ENCODE results near the gene TYW1. TPM values are rescaled to one million over a fixed set of nuclear protein-coding genes. Genes with fewer than 3 reads are reported as not detected.
"Not testable (repeated sequence)": the region's sequence is repeated elsewhere in the genome, so short reads cannot be mapped to it uniquely, and the experiment has no call there.

Gene TYW1
- total RNA-seq, 1 donor = 14.8 TPM

GRCh38 chr7:67033251-67033650 lies 36.6 kb downstream of the TYW1 start:
- Histone ChIP-seq H3K36me3 (ENCODE audit: insufficient read depth, low read length) (peaks cover 2% of the 10 kb centered on the region), H3K27ac (ENCODE audit: low read depth, low read length) (no peak overlapping the region), H4K20me1 (ENCODE audit: insufficient read depth, low read length) (no peaks in the 10 kb centered on the region), H3K4me3 (ENCODE audit: insufficient read depth, low read length) (no peak overlapping the region), H3K79me2 (ENCODE audit: insufficient read depth, low read length) (no peaks in the 10 kb centered on the region), H3K9me3 (ENCODE audit: low read depth, low read length) (no peaks in the 10 kb centered on the region), H3K4me2 (ENCODE audit: insufficient read depth, low read length) (no peak overlapping the region), H3K27me3 (ENCODE audit: insufficient read depth, low read length) (no peaks in the 10 kb centered on the region), H3K4me1 (ENCODE audit: insufficient read depth, low read length) (no peaks in the 10 kb centered on the region), H2AFZ (ENCODE audit: low read length) (no peak overlapping the region)
- TF ChIP-seq, protein P1, sequence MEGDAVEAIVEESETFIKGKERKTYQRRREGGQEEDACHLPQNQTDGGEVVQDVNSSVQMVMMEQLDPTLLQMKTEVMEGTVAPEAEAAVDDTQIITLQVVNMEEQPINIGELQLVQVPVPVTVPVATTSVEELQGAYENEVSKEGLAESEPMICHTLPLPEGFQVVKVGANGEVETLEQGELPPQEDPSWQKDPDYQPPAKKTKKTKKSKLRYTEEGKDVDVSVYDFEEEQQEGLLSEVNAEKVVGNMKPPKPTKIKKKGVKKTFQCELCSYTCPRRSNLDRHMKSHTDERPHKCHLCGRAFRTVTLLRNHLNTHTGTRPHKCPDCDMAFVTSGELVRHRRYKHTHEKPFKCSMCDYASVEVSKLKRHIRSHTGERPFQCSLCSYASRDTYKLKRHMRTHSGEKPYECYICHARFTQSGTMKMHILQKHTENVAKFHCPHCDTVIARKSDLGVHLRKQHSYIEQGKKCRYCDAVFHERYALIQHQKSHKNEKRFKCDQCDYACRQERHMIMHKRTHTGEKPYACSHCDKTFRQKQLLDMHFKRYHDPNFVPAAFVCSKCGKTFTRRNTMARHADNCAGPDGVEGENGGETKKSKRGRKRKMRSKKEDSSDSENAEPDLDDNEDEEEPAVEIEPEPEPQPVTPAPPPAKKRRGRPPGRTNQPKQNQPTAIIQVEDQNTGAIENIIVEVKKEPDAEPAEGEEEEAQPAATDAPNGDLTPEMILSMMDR (IDR thresholded peaks at IDR 0.05; ENCODE audit: extremely low read depth, low read depth, low read length) = no peak
- DNase-seq (ENCODE audit: insufficient read length, low spot score, missing footprints) = no peak

DNA sequence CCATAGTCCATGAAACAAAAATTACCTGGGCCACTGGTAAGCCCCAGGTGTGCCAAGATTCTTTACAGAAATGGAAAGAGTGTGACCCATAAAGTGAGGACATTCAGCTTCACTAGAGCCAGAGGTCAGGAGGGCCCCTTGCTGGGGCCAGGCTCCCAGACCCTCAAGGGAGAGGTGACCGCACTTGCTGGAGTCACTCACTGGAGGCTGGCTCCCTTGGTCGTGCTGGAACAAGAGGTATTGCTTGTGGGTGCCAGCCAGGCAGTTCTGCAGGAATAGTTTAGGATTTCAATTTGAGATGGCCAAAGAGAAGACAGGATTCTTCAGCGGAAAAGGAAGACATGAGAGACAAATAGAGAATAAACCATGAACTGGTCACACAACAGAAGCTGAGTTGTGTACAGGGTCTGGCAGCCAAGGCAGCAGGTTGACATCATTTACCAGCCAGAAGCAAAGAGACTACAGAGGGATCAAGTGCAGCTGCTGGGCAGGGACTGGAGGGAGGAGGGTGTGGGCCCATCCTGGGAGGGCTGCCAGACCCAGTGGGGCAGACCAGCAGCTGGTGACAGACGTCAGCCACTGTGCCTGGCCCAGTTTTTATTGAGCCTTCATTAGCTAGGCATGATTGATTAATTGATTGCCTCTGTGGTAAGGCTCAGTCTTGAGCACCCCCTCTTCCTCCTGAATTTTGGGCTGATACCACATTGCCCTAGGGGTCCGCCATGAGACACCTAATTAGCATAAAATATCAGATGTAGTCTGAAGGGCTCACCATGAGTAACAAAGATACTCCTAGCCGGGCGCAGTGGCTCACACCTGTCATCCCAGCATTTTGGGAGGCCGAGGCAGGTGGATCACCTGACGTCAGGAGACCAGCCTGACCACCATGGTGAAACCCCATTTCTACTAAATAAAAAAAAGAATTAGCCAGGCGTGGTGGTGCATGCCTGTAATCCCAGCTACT lies 40.1 kb downstream of the TYW1 start:
- not testable (repeated sequence) for H3K4me2 ChIP-seq (ENCODE audit: insufficient read depth, low read length); H3K4me1 ChIP-seq (ENCODE audit: insufficient read depth, low read length); H3K27me3 ChIP-seq (ENCODE audit: insufficient read depth, low read length); H3K36me3 ChIP-seq (ENCODE audit: insufficient read depth, low read length); DNase-seq (ENCODE audit: insufficient read length, low spot score, missing footprints); H4K20me1 ChIP-seq (ENCODE audit: insufficient read depth, low read length); H3K4me3 ChIP-seq (ENCODE audit: insufficient read depth, low read length); H3K9me3 ChIP-seq (ENCODE audit: low read depth, low read length); H3K27ac ChIP-seq (ENCODE audit: low read depth, low read length); H3K79me2 ChIP-seq (ENCODE audit: insufficient read depth, low read length); H2AFZ ChIP-seq (ENCODE audit: low read length)

DNA sequence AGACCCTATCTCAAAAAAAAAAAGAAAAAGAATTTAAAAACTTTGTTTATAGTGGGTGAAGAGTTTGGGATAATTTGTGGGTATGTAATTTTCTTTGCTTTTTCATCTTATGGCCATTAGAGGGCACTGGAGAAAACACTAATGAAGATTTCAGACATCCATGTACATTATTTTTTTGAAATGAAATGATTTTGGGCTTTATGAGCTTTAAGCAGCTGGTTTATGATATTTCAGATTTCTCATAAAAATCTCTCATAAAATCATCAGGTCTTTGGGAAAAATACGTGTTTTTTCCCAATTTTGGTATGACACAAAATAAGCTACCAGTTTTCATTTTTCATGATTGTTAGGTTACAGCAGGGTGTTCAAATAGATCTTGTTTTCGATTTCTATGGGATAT lies 44.2 kb downstream of the TYW1 start:
- not testable (repeated sequence) for DNase-seq (ENCODE audit: insufficient read length, low spot score, missing footprints); H3K79me2 ChIP-seq (ENCODE audit: insufficient read depth, low read length); H3K9me3 ChIP-seq (ENCODE audit: low read depth, low read length); H2AFZ ChIP-seq (ENCODE audit: low read length); H3K36me3 ChIP-seq (ENCODE audit: insufficient read depth, low read length); H3K27me3 ChIP-seq (ENCODE audit: insufficient read depth, low read length); H3K4me3 ChIP-seq (ENCODE audit: insufficient read depth, low read length); H4K20me1 ChIP-seq (ENCODE audit: insufficient read depth, low read length)
- TF ChIP-seq, protein P1 (IDR thresholded peaks at IDR 0.05; ENCODE audit: extremely low read depth, low read depth, low read length) = peak; percentile 41
- Histone ChIP-seq H3K4me1 (ENCODE audit: insufficient read depth, low read length) (peaks cover 22% of the 10 kb centered on the region), H3K4me2 (ENCODE audit: insufficient read depth, low read length) (peak overlapping the region; percentile 39), H3K27ac (ENCODE audit: low read depth, low read length) (peak overlapping the region; percentile 71)

GRCh38 chr7:67042781-67043558 lies 46.3 kb downstream of the TYW1 start:
- Histone ChIP-seq H3K4me2 (ENCODE audit: insufficient read depth, low read length) (peak overlapping the region; percentile 4), H3K4me1 (ENCODE audit: insufficient read depth, low read length) (peaks cover 22% of the 10 kb centered on the region), H3K27ac (ENCODE audit: low read depth, low read length) (peak overlapping the region; percentile 82)
- DNase-seq (ENCODE audit: insufficient read length, low spot score, missing footprints); H3K9me3 ChIP-seq (ENCODE audit: low read depth, low read length); H4K20me1 ChIP-seq (ENCODE audit: insufficient read depth, low read length); H3K4me3 ChIP-seq (ENCODE audit: insufficient read depth, low read length); H3K36me3 ChIP-seq (ENCODE audit: insufficient read depth, low read length); H3K79me2 ChIP-seq (ENCODE audit: insufficient read depth, low read length); H2AFZ ChIP-seq (ENCODE audit: low read length); H3K27me3 ChIP-seq (ENCODE audit: insufficient read depth, low read length): not testable (repeated sequence)

DNA sequence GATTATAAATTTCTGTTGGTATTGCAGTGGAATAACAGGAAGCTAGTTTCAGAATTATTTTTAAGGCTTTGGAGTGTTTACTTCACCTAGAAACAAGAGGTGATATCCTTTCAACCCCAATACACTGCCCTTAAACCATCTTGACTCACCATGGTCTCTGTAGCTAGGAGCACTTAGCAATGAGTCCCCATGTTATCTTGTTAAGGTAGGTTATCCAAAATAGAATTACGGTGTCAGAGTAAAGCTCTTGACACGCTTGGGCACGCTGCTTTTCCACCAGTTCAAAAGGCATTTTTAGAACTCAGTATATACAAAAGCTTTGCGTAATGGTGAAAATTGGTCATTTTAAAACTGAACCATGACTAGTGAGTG lies 46.9 kb downstream of the TYW1 start:
- not testable (repeated sequence) for H3K9me3 ChIP-seq (ENCODE audit: low read depth, low read length); H3K27me3 ChIP-seq (ENCODE audit: insufficient read depth, low read length); DNase-seq (ENCODE audit: insufficient read length, low spot score, missing footprints); H3K36me3 ChIP-seq (ENCODE audit: insufficient read depth, low read length); H2AFZ ChIP-seq (ENCODE audit: low read length); H3K4me3 ChIP-seq (ENCODE audit: insufficient read depth, low read length); H3K79me2 ChIP-seq (ENCODE audit: insufficient read depth, low read length); H4K20me1 ChIP-seq (ENCODE audit: insufficient read depth, low read length)
- Histone ChIP-seq H3K27ac (ENCODE audit: low read depth, low read length) (peak overlapping the region; percentile 6), H3K4me1 (ENCODE audit: insufficient read depth, low read length) (peaks cover 22% of the 10 kb centered on the region), H3K4me2 (ENCODE audit: insufficient read depth, low read length) (peak overlapping the region; percentile 4)
